Measurements from ENCODE around the gene FUT8.

GRCh38 chr14:65791191-65791981 lies 378.9 kb downstream of the FUT8 start:
- no peak for TF ChIP-seq CTCF (IDR thresholded peaks at IDR 0.05)
- TF ChIP-seq POLR2A (IDR thresholded peaks at IDR 0.05) = no peak
